Activated naive CD4-positive, alpha-beta T cell treated with anti-CD3 and anti-CD28 coated beads for 36 hours (primary cell): ENCODE results near the gene NRG3. TPM values are rescaled to one million over a fixed set of nuclear protein-coding genes. Genes with fewer than 3 reads are reported as not detected.
A peak's percentile ranks its signal among the peaks of the same experiment; 100 is the strongest.

Source experiments
- CTCF ChIA-PET: fragments of 350-600 bp; sonication (Branson Sonifier 250); formaldehyde crosslinking; loops from one replicate; lab custom pipeline; 2021; ENCODE audit warnings: antibody characterized with exemption; lab: Charles Lee
- DNase-seq: peaks from one replicate; pipeline ENCODE4 v3.0.0-alpha.2; 2020
- H3K27ac Mint-ChIP-seq: one replicate; pipeline ENCODE4 v1.8.0; 2021; ENCODE audit warnings: mild to moderate bottlenecking, mixed read lengths
- H3K27me3 Mint-ChIP-seq: one replicate; pipeline ENCODE4 v1.8.0; 2021; ENCODE audit warnings: low read depth, mixed read lengths
- H3K36me3 Mint-ChIP-seq: one replicate; pipeline ENCODE4 v1.8.0; 2021; ENCODE audit warnings: low read depth, mixed read lengths
- H3K4me1 Mint-ChIP-seq: one replicate; pipeline ENCODE4 v1.8.0; 2021; ENCODE audit warnings: low read depth, mixed read lengths
- H3K4me3 Mint-ChIP-seq: one replicate; pipeline ENCODE4 v1.8.0; 2021; ENCODE audit warnings: mild to moderate bottlenecking, moderate library complexity, mixed read lengths
- H3K9me3 Mint-ChIP-seq: one replicate; pipeline ENCODE4 v1.8.0; 2021; ENCODE audit warnings: mixed read lengths
- intact Hi-C: fragments of 100-400 bp; cut with micrococcal nuclease; formaldehyde crosslinking; loops from one replicate; pipeline ENCODE4 v1.15.1; 2023
- total RNA-seq, 2 experiments: library from RNA; stranded (reverse); gene quantifications; one replicate each; pipeline ENCODE4 v1.2.3, GENCODE V29; 2021

NRG3 gene
- total RNA-seq, 2 experiments from 2014 or later, result not detected

- peaks cover 39% of the 10 kb centered on the region for H3K27me3 Mint-ChIP-seq
- H3K4me3 Mint-ChIP-seq, result no peak overlapping the region
- no peak overlapping the region for H3K27ac Mint-ChIP-seq
- intact Hi-C loops, result no loop called here
- no peaks in the 10 kb centered on the region for H3K9me3 Mint-ChIP-seq
- CTCF ChIA-PET, result no interaction called here
- DNase-seq, result no peak
- peaks cover 7% of the 10 kb centered on the region for H3K4me1 Mint-ChIP-seq
- no peaks in the 10 kb centered on the region for H3K36me3 Mint-ChIP-seq
These were observed 3.4 kb upstream of the NRG3 start for GRCh38 chr10:81871558-81871957.

DNA sequence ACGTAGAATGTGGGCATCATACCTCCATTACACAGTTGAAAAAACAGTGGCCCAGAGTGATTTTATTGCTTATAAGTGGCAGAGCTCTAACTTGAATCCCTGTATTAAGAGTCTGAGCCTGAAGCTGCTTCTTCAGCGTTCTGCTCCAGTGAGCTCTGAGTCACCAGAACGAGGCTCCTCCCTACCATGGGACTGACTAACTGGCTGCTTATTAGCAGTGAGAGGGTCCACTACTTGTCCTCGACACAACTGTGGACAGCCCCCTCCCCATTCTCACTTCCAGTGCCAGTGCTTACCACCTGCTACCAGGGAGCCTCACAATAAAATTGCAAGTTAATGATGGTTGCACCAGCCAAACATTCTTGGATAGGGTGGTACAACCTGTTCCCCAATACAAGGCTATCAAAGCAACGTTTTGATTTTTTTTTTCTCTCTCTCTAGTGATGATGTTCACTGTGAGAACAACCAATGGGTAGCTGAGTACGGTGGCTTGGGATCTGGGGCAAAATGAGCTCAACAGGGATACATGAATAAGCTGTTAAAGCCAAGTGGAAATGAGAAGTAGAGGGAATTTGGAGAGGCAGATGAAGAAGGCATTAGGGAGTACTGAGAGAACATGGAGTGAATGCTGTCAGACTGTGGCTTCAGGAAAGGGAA, 2.7 kb upstream of the NRG3 start:
- Mint-ChIP-seq H3K4me3 (no peak overlapping the region), H3K9me3 (no peaks in the 10 kb centered on the region), H3K27me3 (peaks cover 45% of the 10 kb centered on the region)

GRCh38 chr10:81873231-81873931, 1.6 kb upstream of the NRG3 start:
- DNase-seq, result no peak
- CTCF ChIA-PET, result no interaction called here
- no peak overlapping the region for H3K4me3 Mint-ChIP-seq
- intact Hi-C loops, result no loop called here
- H3K27ac Mint-ChIP-seq, result no peak overlapping the region
- H3K4me1 Mint-ChIP-seq, result peaks cover 9% of the 10 kb centered on the region
- H3K36me3 Mint-ChIP-seq, result no peaks in the 10 kb centered on the region
- no peaks in the 10 kb centered on the region for H3K9me3 Mint-ChIP-seq
- H3K27me3 Mint-ChIP-seq, result peaks cover 55% of the 10 kb centered on the region

More for the DNA sequence above, 2.7 kb upstream of the NRG3 start:
- intact Hi-C loops, result no loop called here
- H3K4me1 Mint-ChIP-seq, result peaks cover 9% of the 10 kb centered on the region
- DNase-seq, result no peak
- H3K36me3 Mint-ChIP-seq, result no peaks in the 10 kb centered on the region
- CTCF ChIA-PET, result no interaction called here
- H3K27ac Mint-ChIP-seq, result no peak overlapping the region

DNA sequence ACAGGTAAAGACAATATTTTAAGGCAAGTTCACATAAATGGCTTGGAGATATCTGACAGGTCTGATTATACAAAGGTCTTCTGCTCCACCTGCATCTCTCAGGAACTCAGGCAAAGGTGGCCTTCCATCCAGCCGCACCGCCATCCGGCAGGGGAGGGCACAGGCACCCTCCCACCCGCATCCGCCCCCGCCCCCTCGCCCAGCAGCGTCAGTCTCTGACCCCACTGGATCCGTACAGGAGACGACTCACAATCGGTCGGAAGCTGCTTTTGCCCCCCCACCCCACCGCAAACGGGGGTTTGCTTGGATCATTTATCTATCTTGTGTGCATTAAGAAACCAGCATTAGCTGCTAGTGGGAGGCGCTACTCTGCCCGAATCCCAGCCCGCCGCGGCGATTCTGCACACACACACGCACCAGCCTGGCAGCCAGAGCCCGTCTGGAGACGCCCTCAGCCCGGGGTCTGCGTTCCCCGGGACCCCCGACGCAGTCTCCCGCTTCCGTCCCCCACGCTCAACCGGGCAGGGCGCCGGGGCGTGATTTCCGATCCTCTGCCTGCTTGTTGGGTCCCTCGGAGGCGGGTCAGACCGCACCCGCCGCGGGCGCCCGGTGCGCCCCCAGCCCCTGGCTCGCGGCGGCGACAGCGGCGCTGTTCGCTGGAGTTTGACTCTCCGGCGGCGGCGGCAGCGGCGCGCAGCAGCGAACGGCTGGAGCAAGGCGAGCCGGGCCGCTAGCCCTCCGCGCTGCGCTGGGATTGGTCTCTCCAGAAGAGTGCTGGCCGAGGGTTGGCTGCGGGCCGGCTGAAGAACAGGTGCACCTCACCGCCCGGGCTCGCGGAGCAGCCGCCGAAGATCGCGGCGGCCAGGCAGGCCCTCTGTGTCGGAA, 820 bp upstream of the NRG3 start:
- no peaks in the 10 kb centered on the region for H3K9me3 Mint-ChIP-seq

DNA sequence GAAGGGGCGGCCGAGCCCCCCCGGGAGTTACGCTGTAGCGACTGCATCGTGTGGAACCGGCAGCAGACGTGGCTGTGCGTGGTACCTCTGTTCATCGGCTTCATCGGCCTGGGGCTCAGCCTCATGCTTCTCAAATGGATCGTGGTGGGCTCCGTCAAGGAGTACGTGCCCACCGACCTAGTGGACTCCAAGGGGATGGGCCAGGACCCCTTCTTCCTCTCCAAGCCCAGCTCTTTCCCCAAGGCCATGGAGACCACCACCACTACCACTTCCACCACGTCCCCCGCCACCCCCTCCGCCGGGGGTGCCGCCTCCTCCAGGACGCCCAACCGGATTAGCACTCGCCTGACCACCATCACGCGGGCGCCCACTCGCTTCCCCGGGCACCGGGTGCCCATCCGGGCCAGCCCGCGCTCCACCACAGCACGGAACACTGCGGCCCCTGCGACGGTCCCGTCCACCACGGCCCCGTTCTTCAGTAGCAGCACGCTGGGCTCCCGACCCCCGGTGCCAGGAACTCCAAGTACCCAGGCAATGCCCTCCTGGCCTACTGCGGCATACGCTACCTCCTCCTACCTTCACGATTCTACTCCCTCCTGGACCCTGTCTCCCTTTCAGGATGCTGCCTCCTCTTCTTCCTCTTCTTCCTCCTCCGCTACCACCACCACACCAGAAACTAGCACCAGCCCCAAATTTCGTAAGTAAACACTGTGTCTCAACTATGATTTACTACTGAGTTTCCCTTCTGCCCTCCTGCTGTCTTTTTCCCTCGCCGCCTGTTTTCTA, 666 bp downstream of the NRG3 start:
- Mint-ChIP-seq H3K27me3 (peaks cover 55% of the 10 kb centered on the region), H3K9me3 (no peaks in the 10 kb centered on the region), H3K4me3 (peak overlapping the region; percentile 54), H3K27ac (no peak overlapping the region), H3K36me3 (no peaks in the 10 kb centered on the region), H3K4me1 (peaks cover 9% of the 10 kb centered on the region)
- CTCF ChIA-PET, result no interaction called here
- no peak for DNase-seq
- intact Hi-C loops, result no loop called here

More for the DNA sequence above, 820 bp upstream of the NRG3 start:
- no peaks in the 10 kb centered on the region for H3K36me3 Mint-ChIP-seq
- intact Hi-C loops, result no loop called here
- peaks cover 58% of the 10 kb centered on the region for H3K27me3 Mint-ChIP-seq
- CTCF ChIA-PET, result no interaction called here
- H3K4me3 Mint-ChIP-seq, result peak overlapping the region; percentile 27
- H3K4me1 Mint-ChIP-seq, result peaks cover 9% of the 10 kb centered on the region
- no peak for DNase-seq
- H3K27ac Mint-ChIP-seq, result no peak overlapping the region

GRCh38 chr10:81876253-81877077, 1.5 kb downstream of the NRG3 start:
- H3K27me3 Mint-ChIP-seq, result peaks cover 54% of the 10 kb centered on the region
- CTCF ChIA-PET, result no interaction called here
- no peak for DNase-seq
- H3K36me3 Mint-ChIP-seq, result no peaks in the 10 kb centered on the region
- intact Hi-C loops, result no loop called here
- H3K27ac Mint-ChIP-seq, result no peak overlapping the region
- peaks cover 9% of the 10 kb centered on the region for H3K4me1 Mint-ChIP-seq
- peak overlapping the region; percentile 54 for H3K4me3 Mint-ChIP-seq
- no peaks in the 10 kb centered on the region for H3K9me3 Mint-ChIP-seq

- H3K36me3 Mint-ChIP-seq, result no peaks in the 10 kb centered on the region
- H3K4me1 Mint-ChIP-seq, result peaks cover 9% of the 10 kb centered on the region
- no peak for DNase-seq
- CTCF ChIA-PET, result no interaction called here
- H3K4me3 Mint-ChIP-seq, result no peak overlapping the region
- H3K27ac Mint-ChIP-seq, result no peak overlapping the region
- intact Hi-C loops, result no loop called here
- peaks cover 49% of the 10 kb centered on the region for H3K27me3 Mint-ChIP-seq
- no peaks in the 10 kb centered on the region for H3K9me3 Mint-ChIP-seq
These were observed 2.6 kb downstream of the NRG3 start for GRCh38 chr10:81877596-81877995.

- no peak for DNase-seq
- Mint-ChIP-seq H3K27me3 (peaks cover 35% of the 10 kb centered on the region), H3K9me3 (no peaks in the 10 kb centered on the region), H3K36me3 (no peaks in the 10 kb centered on the region), H3K4me3 (no peak overlapping the region), H3K4me1 (no peaks in the 10 kb centered on the region), H3K27ac (no peak overlapping the region)
- CTCF ChIA-PET, result no interaction called here
- intact Hi-C loops, result no loop called here
These were observed 7.0 kb downstream of the NRG3 start for GRCh38 chr10:81882011-81882410.

DNA sequence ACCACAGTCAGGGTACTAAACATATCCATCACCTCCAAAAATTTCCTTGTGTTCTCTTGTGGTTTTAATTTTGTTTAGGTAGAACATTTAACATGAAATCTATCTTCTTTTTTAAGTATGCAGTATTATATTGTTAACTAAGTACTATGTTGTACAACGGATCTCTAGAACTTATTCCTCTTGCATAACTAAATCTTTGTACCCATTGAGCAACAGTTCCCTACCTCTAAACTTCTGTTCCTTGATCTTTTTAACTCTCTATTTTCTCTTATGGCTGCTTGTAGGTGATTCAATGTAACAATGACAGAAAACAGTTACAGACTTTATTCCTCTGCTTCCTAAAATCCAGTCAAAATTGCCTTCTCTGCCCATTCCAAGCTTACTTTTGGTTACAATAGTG, 9.9 kb downstream of the NRG3 start:
- DNase-seq, result no peak
- Mint-ChIP-seq H3K4me3 (no peak overlapping the region), H3K27me3 (peaks cover 19% of the 10 kb centered on the region), H3K36me3 (no peaks in the 10 kb centered on the region), H3K9me3 (no peaks in the 10 kb centered on the region), H3K4me1 (no peaks in the 10 kb centered on the region), H3K27ac (no peak overlapping the region)
- intact Hi-C loops, result no loop called here
- CTCF ChIA-PET, result no interaction called here

DNA sequence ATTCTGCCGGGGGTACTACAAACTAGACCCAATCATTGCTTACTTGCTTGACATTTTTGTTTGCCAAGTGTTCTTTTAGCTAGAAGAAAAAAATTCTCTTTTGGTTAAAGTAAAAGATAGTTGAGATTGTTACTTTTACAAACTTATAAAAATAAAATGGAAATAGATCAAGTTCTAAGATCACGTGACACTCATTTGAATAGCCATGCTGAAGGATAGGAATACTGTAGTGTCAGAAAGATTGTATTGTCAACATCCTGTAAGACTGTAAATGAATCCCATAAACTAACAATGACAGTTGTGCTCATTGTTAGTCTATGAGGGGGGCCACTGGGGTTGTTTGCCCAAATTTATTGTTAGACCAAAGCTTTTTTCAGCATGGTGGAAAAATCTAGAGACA, 10.5 kb downstream of the NRG3 start:
- H3K27ac Mint-ChIP-seq, result no peak overlapping the region
- no peak for DNase-seq
- peaks cover 19% of the 10 kb centered on the region for H3K27me3 Mint-ChIP-seq
- H3K4me1 Mint-ChIP-seq, result no peaks in the 10 kb centered on the region
- intact Hi-C loops, result no loop called here
- H3K9me3 Mint-ChIP-seq, result peaks cover under 1% of the 10 kb centered on the region
- no peak overlapping the region for H3K4me3 Mint-ChIP-seq
- no peaks in the 10 kb centered on the region for H3K36me3 Mint-ChIP-seq
- CTCF ChIA-PET, result no interaction called here

DNA sequence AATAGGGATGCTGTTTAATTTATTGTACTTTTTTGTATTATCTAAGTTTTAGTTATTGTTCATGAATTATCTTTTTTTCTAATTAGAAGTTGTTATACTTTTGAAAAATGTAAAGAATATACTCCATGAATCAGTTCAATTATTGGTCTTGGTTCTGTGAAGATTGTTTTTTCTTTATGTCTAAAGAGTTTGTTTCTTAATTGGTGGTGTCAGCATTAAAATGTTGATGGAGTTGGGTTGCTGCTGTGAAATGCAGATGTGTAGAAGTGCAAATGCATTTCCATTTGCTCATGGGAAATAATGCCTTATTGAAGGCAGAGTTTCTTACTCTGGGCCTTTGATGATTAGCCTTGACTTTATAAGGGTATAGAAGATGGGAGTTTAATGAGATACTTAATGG, 11.9 kb downstream of the NRG3 start:
- CTCF ChIA-PET, result no interaction called here
- H3K27me3 Mint-ChIP-seq, result peaks cover 17% of the 10 kb centered on the region
- no peak overlapping the region for H3K27ac Mint-ChIP-seq
- peaks cover 2% of the 10 kb centered on the region for H3K9me3 Mint-ChIP-seq
- DNase-seq, result no peak
- H3K4me1 Mint-ChIP-seq, result no peaks in the 10 kb centered on the region
- intact Hi-C loops, result no loop called here
- H3K36me3 Mint-ChIP-seq, result no peaks in the 10 kb centered on the region
- H3K4me3 Mint-ChIP-seq, result no peak overlapping the region
